WTC11 (cell line): ENCODE results near the gene TSPAN17.

ENCODE experiments used
- ATF2 ChIP-seq: sonication (generic); formaldehyde crosslinking; IDR thresholded peaks from 2 replicates; pipeline ENCODE4 v1.8.1; 2022; ENCODE audit warnings: low read depth, missing genetic modification reagents, borderline replicate concordance
- FOXP1 ChIP-seq: sonication (generic); formaldehyde crosslinking; IDR thresholded peaks from 2 replicates; pipeline ENCODE4 v1.8.0; 2022; ENCODE audit warnings: missing genetic modification reagents, mild to moderate bottlenecking, moderate library complexity, borderline replicate concordance
- NFE2L1 ChIP-seq: sonication (generic); formaldehyde crosslinking; IDR thresholded peaks from 2 replicates; pipeline ENCODE4 v1.8.1; 2023; ENCODE audit warnings: missing genetic modification reagents
- SP1 ChIP-seq: sonication (generic); formaldehyde crosslinking; conservative IDR thresholded peaks from 2 replicates; pipeline ENCODE4 v1.8.1; 2022; ENCODE audit warnings: missing genetic modification reagents
- TCF7 ChIP-seq: sonication (generic); formaldehyde crosslinking; IDR thresholded peaks from 2 replicates; pipeline ENCODE4 v1.8.0; 2022; ENCODE audit warnings: mild to moderate bottlenecking, low read depth, missing genetic modification reagents, moderate library complexity
- TEAD1 ChIP-seq: sonication (generic); formaldehyde crosslinking; IDR thresholded peaks from 2 replicates; pipeline ENCODE4 v1.8.0; 2022; ENCODE audit warnings: mild to moderate bottlenecking, missing genetic modification reagents
- USF2 ChIP-seq: sonication (generic); formaldehyde crosslinking; IDR thresholded peaks from 2 replicates; pipeline ENCODE4 v1.8.1; 2023; ENCODE audit warnings: mild to moderate bottlenecking, missing genetic modification reagents, moderate library complexity
- TF ChIP-seq, protein P1 (sequence below): fragments of 200-600 bp; IDR thresholded peaks from 2 replicates; pipeline ENCODE4 v1.8.0; 2022; ENCODE audit warnings: antibody characterized with exemption

GRCh38 chr5:176704355-176704754, 57.1 kb downstream of the TSPAN17 start:
- no peak for TF ChIP-seq SP1 (CRISPR knock-in tag)
- TF ChIP-seq, protein P1, sequence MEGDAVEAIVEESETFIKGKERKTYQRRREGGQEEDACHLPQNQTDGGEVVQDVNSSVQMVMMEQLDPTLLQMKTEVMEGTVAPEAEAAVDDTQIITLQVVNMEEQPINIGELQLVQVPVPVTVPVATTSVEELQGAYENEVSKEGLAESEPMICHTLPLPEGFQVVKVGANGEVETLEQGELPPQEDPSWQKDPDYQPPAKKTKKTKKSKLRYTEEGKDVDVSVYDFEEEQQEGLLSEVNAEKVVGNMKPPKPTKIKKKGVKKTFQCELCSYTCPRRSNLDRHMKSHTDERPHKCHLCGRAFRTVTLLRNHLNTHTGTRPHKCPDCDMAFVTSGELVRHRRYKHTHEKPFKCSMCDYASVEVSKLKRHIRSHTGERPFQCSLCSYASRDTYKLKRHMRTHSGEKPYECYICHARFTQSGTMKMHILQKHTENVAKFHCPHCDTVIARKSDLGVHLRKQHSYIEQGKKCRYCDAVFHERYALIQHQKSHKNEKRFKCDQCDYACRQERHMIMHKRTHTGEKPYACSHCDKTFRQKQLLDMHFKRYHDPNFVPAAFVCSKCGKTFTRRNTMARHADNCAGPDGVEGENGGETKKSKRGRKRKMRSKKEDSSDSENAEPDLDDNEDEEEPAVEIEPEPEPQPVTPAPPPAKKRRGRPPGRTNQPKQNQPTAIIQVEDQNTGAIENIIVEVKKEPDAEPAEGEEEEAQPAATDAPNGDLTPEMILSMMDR = no peak
- TF ChIP-seq USF2 (CRISPR knock-in tag) = no peak
- TF ChIP-seq ATF2 (CRISPR knock-in tag) = no peak
- no peak for TF ChIP-seq TCF7
- no peak for TF ChIP-seq TEAD1
- TF ChIP-seq NFE2L1 (CRISPR knock-in tag) = no peak
- no peak for TF ChIP-seq FOXP1 (CRISPR knock-in tag)
